22Rv1 (cell line): ENCODE results near the gene COL4A6.

Source experiments
- ZFX ChIP-seq: fragments of 450-650 bp; IDR thresholded peaks from 2 replicates; pipeline ENCODE4 v1.6.1; 2017; ENCODE audit warnings: antibody characterized with exemption, borderline replicate concordance
- TF ChIP-seq, protein P1 (sequence below): fragments of 450-650 bp; IDR thresholded peaks from 2 replicates; pipeline ENCODE4 v1.5.1; 2017; ENCODE audit warnings: mild to moderate bottlenecking

DNA sequence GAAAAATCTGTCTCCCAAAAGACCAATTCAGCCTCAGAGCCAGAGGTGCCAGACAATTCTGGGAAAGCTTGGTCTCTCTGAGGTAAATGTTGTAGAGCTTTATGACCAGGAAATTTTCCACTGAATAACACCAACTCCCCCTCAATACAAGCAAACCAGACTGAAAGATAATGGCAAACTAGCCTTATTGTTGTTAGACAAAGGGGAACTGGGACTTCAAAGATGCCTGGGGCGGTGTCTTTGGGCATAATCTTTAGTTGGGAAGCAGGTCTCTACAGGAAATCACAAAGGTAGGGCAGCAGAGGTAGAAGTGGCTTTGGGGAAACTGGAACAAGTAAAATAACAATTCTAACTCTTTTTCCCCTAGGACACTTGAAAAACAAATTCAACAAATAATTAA, 12.0 kb downstream of the COL4A6 start:
- TF ChIP-seq, protein P1, sequence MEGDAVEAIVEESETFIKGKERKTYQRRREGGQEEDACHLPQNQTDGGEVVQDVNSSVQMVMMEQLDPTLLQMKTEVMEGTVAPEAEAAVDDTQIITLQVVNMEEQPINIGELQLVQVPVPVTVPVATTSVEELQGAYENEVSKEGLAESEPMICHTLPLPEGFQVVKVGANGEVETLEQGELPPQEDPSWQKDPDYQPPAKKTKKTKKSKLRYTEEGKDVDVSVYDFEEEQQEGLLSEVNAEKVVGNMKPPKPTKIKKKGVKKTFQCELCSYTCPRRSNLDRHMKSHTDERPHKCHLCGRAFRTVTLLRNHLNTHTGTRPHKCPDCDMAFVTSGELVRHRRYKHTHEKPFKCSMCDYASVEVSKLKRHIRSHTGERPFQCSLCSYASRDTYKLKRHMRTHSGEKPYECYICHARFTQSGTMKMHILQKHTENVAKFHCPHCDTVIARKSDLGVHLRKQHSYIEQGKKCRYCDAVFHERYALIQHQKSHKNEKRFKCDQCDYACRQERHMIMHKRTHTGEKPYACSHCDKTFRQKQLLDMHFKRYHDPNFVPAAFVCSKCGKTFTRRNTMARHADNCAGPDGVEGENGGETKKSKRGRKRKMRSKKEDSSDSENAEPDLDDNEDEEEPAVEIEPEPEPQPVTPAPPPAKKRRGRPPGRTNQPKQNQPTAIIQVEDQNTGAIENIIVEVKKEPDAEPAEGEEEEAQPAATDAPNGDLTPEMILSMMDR, result no peak
- no peak for TF ChIP-seq ZFX
